ENCODE data around the gene PPM1A. TPM values are rescaled to one million over a fixed set of nuclear protein-coding genes. Genes with fewer than 3 reads are reported as not detected.

The PPM1A gene
- total RNA-seq, 2 donors from 2014 or later, result 37.4 to 58.3 TPM

GRCh38 chr14:60303745-60304144 lies 54.7 kb downstream of the PPM1A start:
- TF ChIP-seq CTCF (IDR thresholded peaks at IDR 0.05), result no peak
- H3K9me3 ChIP-seq, result no peaks in the 10 kb centered on the region
- no peak for ATAC-seq (ENCODE audit: insufficient number of reproducible peaks, low FRiP score, low read depth)

GRCh38 chr14:60304509-60304908 lies 55.5 kb downstream of the PPM1A start:
- no peak overlapping the region for H3K4me3 ChIP-seq
- TF ChIP-seq CTCF (IDR thresholded peaks at IDR 0.05), result no peak
- no peak for ATAC-seq (ENCODE audit: insufficient number of reproducible peaks, low FRiP score, low read depth)
- H3K36me3 ChIP-seq, result no peaks in the 10 kb centered on the region
- DNase-seq (ENCODE audit: low spot score), result no peak
- H3K4me1 ChIP-seq (ENCODE audit: control insufficient read depth in 1 of 2, low read depth in 2 of 2), result no peaks in the 10 kb centered on the region
- H3K27ac ChIP-seq, result no peak overlapping the region
- no peaks in the 10 kb centered on the region for H3K9me3 ChIP-seq
- H3K27me3 ChIP-seq (replicated peaks; ENCODE audit: insufficient read depth), result no peaks in the 10 kb centered on the region

More at GRCh38 chr14:60303745-60304144, 54.7 kb downstream of the PPM1A start:
- no peaks in the 10 kb centered on the region for H3K27me3 ChIP-seq (replicated peaks; ENCODE audit: insufficient read depth)
- no peak overlapping the region for H3K4me3 ChIP-seq
- no peak for DNase-seq (ENCODE audit: low spot score)
- H3K27ac ChIP-seq, result no peak overlapping the region
- no peaks in the 10 kb centered on the region for H3K36me3 ChIP-seq
- H3K4me1 ChIP-seq (ENCODE audit: control insufficient read depth in 1 of 2, low read depth in 2 of 2), result no peaks in the 10 kb centered on the region

- H3K36me3 ChIP-seq, result no peaks in the 10 kb centered on the region
- H3K4me3 ChIP-seq, result no peak overlapping the region
- H3K4me1 ChIP-seq (ENCODE audit: control insufficient read depth in 1 of 2, low read depth in 2 of 2), result no peaks in the 10 kb centered on the region
- TF ChIP-seq CTCF (IDR thresholded peaks at IDR 0.05), result no peak
- no peak for DNase-seq (ENCODE audit: low spot score)
- H3K27ac ChIP-seq, result no peak overlapping the region
- H3K27me3 ChIP-seq (replicated peaks; ENCODE audit: insufficient read depth), result no peaks in the 10 kb centered on the region
- H3K9me3 ChIP-seq, result no peaks in the 10 kb centered on the region
- ATAC-seq (ENCODE audit: insufficient number of reproducible peaks, low FRiP score, low read depth), result no peak
Measured at GRCh38 chr14:60309867-60310552, 61.0 kb downstream of the PPM1A start.

GRCh38 chr14:60311417-60311816 lies 62.4 kb downstream of the PPM1A start:
- no peaks in the 10 kb centered on the region for H3K36me3 ChIP-seq
- no peak for TF ChIP-seq CTCF (IDR thresholded peaks at IDR 0.05)
- DNase-seq (ENCODE audit: low spot score) (no peak), ATAC-seq (ENCODE audit: insufficient number of reproducible peaks, low FRiP score, low read depth) (no peak)
- no peaks in the 10 kb centered on the region for H3K4me1 ChIP-seq (ENCODE audit: control insufficient read depth in 1 of 2, low read depth in 2 of 2)
- H3K27ac ChIP-seq, result no peak overlapping the region
- H3K9me3 ChIP-seq, result no peaks in the 10 kb centered on the region
- no peaks in the 10 kb centered on the region for H3K27me3 ChIP-seq (replicated peaks; ENCODE audit: insufficient read depth)
- no peak overlapping the region for H3K4me3 ChIP-seq

- ATAC-seq (ENCODE audit: insufficient number of reproducible peaks, low FRiP score, low read depth) (no peak), DNase-seq (ENCODE audit: low spot score) (no peak)
- no peaks in the 10 kb centered on the region for H3K9me3 ChIP-seq
- H3K4me1 ChIP-seq (ENCODE audit: control insufficient read depth in 1 of 2, low read depth in 2 of 2), result no peaks in the 10 kb centered on the region
- no peak overlapping the region for H3K4me3 ChIP-seq
- H3K27me3 ChIP-seq (replicated peaks; ENCODE audit: insufficient read depth), result no peaks in the 10 kb centered on the region
- no peaks in the 10 kb centered on the region for H3K36me3 ChIP-seq
- no peak overlapping the region for H3K27ac ChIP-seq
- TF ChIP-seq CTCF (IDR thresholded peaks at IDR 0.05), result no peak
Measured at GRCh38 chr14:60313093-60313492, 64.1 kb downstream of the PPM1A start.
